ENCODE measurements around the gene SFMBT1. TPM values are rescaled to one million over a fixed set of nuclear protein-coding genes. Genes with fewer than 3 reads are reported as not detected.

Gene SFMBT1
- total RNA-seq, result 10 to 100 TPM; 31.1 to 33.3 TPM

GRCh38 chr3:53045518-53046170 lies at the start of gene SFMBT1:
Gene SFMBT1 (minus strand): TSS chr3:53046073. CDS start chr3:52969128, 76,945 bp downstream.
- Mint-ChIP-seq H3K36me3 (ENCODE audit: low read depth) (peaks cover 6% of the 10 kb centered on the region), H3K9me3 (ENCODE audit: insufficient read depth) (no peaks in the 10 kb centered on the region), H3K4me3 (peak within 1 kb of the TSS; percentile 89), H3K27ac (peak within 1 kb of the TSS; percentile 94), H3K27me3 (ENCODE audit: low read depth) (peaks cover 5% of the 10 kb centered on the region), H3K4me1 (ENCODE audit: low read depth) (peaks cover 42% of the 10 kb centered on the region)
- ChIA-PET POLR2A (interaction anchor here (0.6 to 1.2 kb wide), 5 partner anchors 15 to 301 kb away, joined by 3 to 4 read pairs (median 3); no protein-coding TSS in a partner anchor), CTCF (interaction anchor here (0.8 to 2.6 kb wide), 7 partner anchors 9 to 274 kb away, joined by 3 to 9 read pairs (median 4); no protein-coding TSS in a partner anchor)
- peak; percentile 54 for ATAC-seq
- peak; percentile 75 for DNase-seq

GRCh38 chr3:53092942-53093341 lies 47.1 kb upstream of the SFMBT1 start:
- DNase-seq (no peak), ATAC-seq (no peak)
- CTCF ChIA-PET, result interaction anchor here (1.2 to 1.4 kb wide), 2 partner anchors 16 to 22 kb away, joined by 3 to 5 read pairs; no protein-coding TSS in a partner anchor
- Mint-ChIP-seq H3K27ac (no peak overlapping the region), H3K27me3 (ENCODE audit: low read depth) (no peaks in the 10 kb centered on the region), H3K4me3 (no peak overlapping the region), H3K4me1 (ENCODE audit: low read depth) (peaks cover 5% of the 10 kb centered on the region), H3K36me3 (ENCODE audit: low read depth) (peaks cover 24% of the 10 kb centered on the region), H3K9me3 (ENCODE audit: insufficient read depth) (no peaks in the 10 kb centered on the region)
- POLR2A ChIA-PET, result interaction anchor here (0.9 kb wide), 1 partner anchor 10 kb away, joined by 3 read pairs; no protein-coding TSS in a partner anchor

GRCh38 chr3:53092216-53092615 lies 46.3 kb upstream of the SFMBT1 start:
- Mint-ChIP-seq H3K9me3 (ENCODE audit: insufficient read depth) (no peaks in the 10 kb centered on the region), H3K27me3 (ENCODE audit: low read depth) (no peaks in the 10 kb centered on the region), H3K4me3 (no peak overlapping the region), H3K4me1 (ENCODE audit: low read depth) (no peaks in the 10 kb centered on the region), H3K36me3 (ENCODE audit: low read depth) (peaks cover 20% of the 10 kb centered on the region), H3K27ac (no peak overlapping the region)
- CTCF ChIA-PET, result no interaction called here
- no peak for DNase-seq
- no peak for ATAC-seq
- POLR2A ChIA-PET, result no interaction called here

GRCh38 chr3:53091011-53091410 lies 45.1 kb upstream of the SFMBT1 start:
- Mint-ChIP-seq H3K36me3 (ENCODE audit: low read depth) (peaks cover 20% of the 10 kb centered on the region), H3K27me3 (ENCODE audit: low read depth) (no peaks in the 10 kb centered on the region), H3K27ac (no peak overlapping the region), H3K4me1 (ENCODE audit: low read depth) (no peaks in the 10 kb centered on the region), H3K4me3 (no peak overlapping the region), H3K9me3 (ENCODE audit: insufficient read depth) (no peaks in the 10 kb centered on the region)
- POLR2A ChIA-PET, result no interaction called here
- DNase-seq, result no peak
- no peak for ATAC-seq
- CTCF ChIA-PET, result no interaction called here

GRCh38 chr3:53089511-53089910 lies 43.6 kb upstream of the SFMBT1 start:
- H3K27ac Mint-ChIP-seq, result no peak overlapping the region
- ChIA-PET POLR2A (no interaction called here), CTCF (no interaction called here)
- H3K36me3 Mint-ChIP-seq (ENCODE audit: low read depth), result peaks cover 18% of the 10 kb centered on the region
- ATAC-seq (no peak), DNase-seq (no peak)
- H3K27me3 Mint-ChIP-seq (ENCODE audit: low read depth), result no peaks in the 10 kb centered on the region
- no peak overlapping the region for H3K4me3 Mint-ChIP-seq
- no peaks in the 10 kb centered on the region for H3K4me1 Mint-ChIP-seq (ENCODE audit: low read depth)
- no peaks in the 10 kb centered on the region for H3K9me3 Mint-ChIP-seq (ENCODE audit: insufficient read depth)

- ChIA-PET POLR2A (no interaction called here), CTCF (no interaction called here)
- no peak overlapping the region for H3K27ac Mint-ChIP-seq
- DNase-seq (no peak), ATAC-seq (no peak)
- no peaks in the 10 kb centered on the region for H3K4me1 Mint-ChIP-seq (ENCODE audit: low read depth)
- H3K4me3 Mint-ChIP-seq, result no peak overlapping the region
- H3K27me3 Mint-ChIP-seq (ENCODE audit: low read depth), result no peaks in the 10 kb centered on the region
- H3K9me3 Mint-ChIP-seq (ENCODE audit: insufficient read depth), result no peaks in the 10 kb centered on the region
- peaks cover 2% of the 10 kb centered on the region for H3K36me3 Mint-ChIP-seq (ENCODE audit: low read depth)
These were observed 39.6 kb upstream of the SFMBT1 start for GRCh38 chr3:53085476-53085875.

- CTCF ChIA-PET, result no interaction called here
- peaks cover under 1% of the 10 kb centered on the region for H3K36me3 Mint-ChIP-seq (ENCODE audit: low read depth)
- no peaks in the 10 kb centered on the region for H3K9me3 Mint-ChIP-seq (ENCODE audit: insufficient read depth)
- H3K4me1 Mint-ChIP-seq (ENCODE audit: low read depth), result no peaks in the 10 kb centered on the region
- POLR2A ChIA-PET, result no interaction called here
- DNase-seq, result no peak
- ATAC-seq, result no peak
- no peak overlapping the region for H3K4me3 Mint-ChIP-seq
- H3K27me3 Mint-ChIP-seq (ENCODE audit: low read depth), result no peaks in the 10 kb centered on the region
- no peak overlapping the region for H3K27ac Mint-ChIP-seq
These were observed 38.6 kb upstream of the SFMBT1 start for GRCh38 chr3:53084310-53085001.

- H3K9me3 Mint-ChIP-seq (ENCODE audit: insufficient read depth), result no peaks in the 10 kb centered on the region
- ChIA-PET POLR2A (no interaction called here), CTCF (no interaction called here)
- H3K27ac Mint-ChIP-seq, result peak overlapping the region; percentile 58
- DNase-seq (no peak), ATAC-seq (no peak)
- H3K36me3 Mint-ChIP-seq (ENCODE audit: low read depth), result no peaks in the 10 kb centered on the region
- no peaks in the 10 kb centered on the region for H3K4me1 Mint-ChIP-seq (ENCODE audit: low read depth)
- no peaks in the 10 kb centered on the region for H3K27me3 Mint-ChIP-seq (ENCODE audit: low read depth)
- H3K4me3 Mint-ChIP-seq, result no peak overlapping the region
These were observed 38.1 kb upstream of the SFMBT1 start for GRCh38 chr3:53083949-53084309.

- ATAC-seq (no peak), DNase-seq (no peak)
- ChIA-PET POLR2A (no interaction called here), CTCF (no interaction called here)
- Mint-ChIP-seq H3K27ac (no peak overlapping the region), H3K9me3 (ENCODE audit: insufficient read depth) (no peaks in the 10 kb centered on the region), H3K4me3 (no peak overlapping the region), H3K27me3 (ENCODE audit: low read depth) (no peaks in the 10 kb centered on the region), H3K4me1 (ENCODE audit: low read depth) (no peaks in the 10 kb centered on the region), H3K36me3 (ENCODE audit: low read depth) (no peaks in the 10 kb centered on the region)
These were observed 37.6 kb upstream of the SFMBT1 start for GRCh38 chr3:53083521-53083920.

- DNase-seq (no peak), ATAC-seq (no peak)
- Mint-ChIP-seq H3K4me1 (ENCODE audit: low read depth) (no peaks in the 10 kb centered on the region), H3K4me3 (no peak overlapping the region), H3K36me3 (ENCODE audit: low read depth) (no peaks in the 10 kb centered on the region), H3K27me3 (ENCODE audit: low read depth) (no peaks in the 10 kb centered on the region), H3K9me3 (ENCODE audit: insufficient read depth) (no peaks in the 10 kb centered on the region), H3K27ac (no peak overlapping the region)
- CTCF ChIA-PET, result no interaction called here
- POLR2A ChIA-PET, result no interaction called here
These were observed 36.9 kb upstream of the SFMBT1 start for GRCh38 chr3:53082736-53083135.

- DNase-seq, result no peak
- Mint-ChIP-seq H3K36me3 (ENCODE audit: low read depth) (no peaks in the 10 kb centered on the region), H3K9me3 (ENCODE audit: insufficient read depth) (no peaks in the 10 kb centered on the region), H3K27ac (no peak overlapping the region), H3K4me3 (no peak overlapping the region), H3K4me1 (ENCODE audit: low read depth) (no peaks in the 10 kb centered on the region), H3K27me3 (ENCODE audit: low read depth) (no peaks in the 10 kb centered on the region)
- ChIA-PET CTCF (interaction anchor here (1.3 kb wide), 1 partner anchor 33 kb away, joined by 5 read pairs; no protein-coding TSS in a partner anchor), POLR2A (no interaction called here)
- ATAC-seq, result no peak
These were observed 35.4 kb upstream of the SFMBT1 start for GRCh38 chr3:53081318-53081717.

GRCh38 chr3:53080612-53081205 lies 34.8 kb upstream of the SFMBT1 start:
- no peaks in the 10 kb centered on the region for H3K4me1 Mint-ChIP-seq (ENCODE audit: low read depth)
- DNase-seq (no peak), ATAC-seq (no peak)
- ChIA-PET POLR2A (no interaction called here), CTCF (interaction anchor here (1.3 kb wide), 1 partner anchor 34 kb away, joined by 5 read pairs; no protein-coding TSS in a partner anchor)
- H3K27me3 Mint-ChIP-seq (ENCODE audit: low read depth), result no peaks in the 10 kb centered on the region
- no peak overlapping the region for H3K4me3 Mint-ChIP-seq
- no peak overlapping the region for H3K27ac Mint-ChIP-seq
- no peaks in the 10 kb centered on the region for H3K9me3 Mint-ChIP-seq (ENCODE audit: insufficient read depth)
- no peaks in the 10 kb centered on the region for H3K36me3 Mint-ChIP-seq (ENCODE audit: low read depth)

Measured in activated CD8-positive, alpha-beta T cell treated with anti-CD3 and anti-CD28 coated beads, Interleukin-2, amount 10 ng/mL, durations not matched to agents 7 days and 5 days (primary cell).